HG03521 (cell line): ENCODE measurements around the gene TATDN2.
"Not testable (repeated sequence)": the region's sequence is repeated elsewhere in the genome, so short reads cannot be mapped to it uniquely, and the experiment has no call there.

Source experiments
- ATAC-seq: cut with Tn5 transposase; IDR thresholded peaks from one replicate; pipeline ENCODE4 v1.9.1; 2021; ENCODE audit warnings: mild to moderate bottlenecking, moderate library complexity; ENCODE audit not compliant: unreplicated experiment

Gene TATDN2

DNA sequence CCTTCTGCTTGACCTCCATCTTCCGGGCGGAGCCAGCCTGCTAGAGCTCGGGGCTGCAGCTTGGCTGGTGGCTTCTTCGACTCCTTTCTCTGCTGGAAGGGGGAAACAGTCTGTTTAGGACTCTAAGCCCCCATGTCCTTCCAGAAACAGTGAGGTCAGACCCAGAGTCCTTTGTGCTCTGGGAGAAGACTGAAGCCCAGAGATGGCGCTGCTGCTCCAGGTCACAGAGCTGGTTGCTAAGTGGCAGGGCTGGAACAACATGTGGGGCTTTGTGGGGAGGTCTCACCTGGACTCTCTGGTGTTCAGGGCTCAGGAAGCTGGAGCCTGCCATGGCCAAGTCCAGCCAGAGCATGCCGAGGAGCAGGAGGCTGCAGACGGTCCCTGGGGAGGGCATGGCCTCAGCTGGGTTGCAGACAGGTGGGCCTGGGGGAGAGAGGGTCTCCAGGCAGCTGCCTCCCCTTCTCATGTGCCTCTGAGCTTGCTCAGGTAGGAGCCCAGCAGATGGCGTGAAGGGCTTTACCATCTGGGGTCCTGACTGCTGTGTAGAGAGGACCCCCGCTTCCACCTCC, 41.6 kb downstream of the TATDN2 start:
- no peak for ATAC-seq

DNA sequence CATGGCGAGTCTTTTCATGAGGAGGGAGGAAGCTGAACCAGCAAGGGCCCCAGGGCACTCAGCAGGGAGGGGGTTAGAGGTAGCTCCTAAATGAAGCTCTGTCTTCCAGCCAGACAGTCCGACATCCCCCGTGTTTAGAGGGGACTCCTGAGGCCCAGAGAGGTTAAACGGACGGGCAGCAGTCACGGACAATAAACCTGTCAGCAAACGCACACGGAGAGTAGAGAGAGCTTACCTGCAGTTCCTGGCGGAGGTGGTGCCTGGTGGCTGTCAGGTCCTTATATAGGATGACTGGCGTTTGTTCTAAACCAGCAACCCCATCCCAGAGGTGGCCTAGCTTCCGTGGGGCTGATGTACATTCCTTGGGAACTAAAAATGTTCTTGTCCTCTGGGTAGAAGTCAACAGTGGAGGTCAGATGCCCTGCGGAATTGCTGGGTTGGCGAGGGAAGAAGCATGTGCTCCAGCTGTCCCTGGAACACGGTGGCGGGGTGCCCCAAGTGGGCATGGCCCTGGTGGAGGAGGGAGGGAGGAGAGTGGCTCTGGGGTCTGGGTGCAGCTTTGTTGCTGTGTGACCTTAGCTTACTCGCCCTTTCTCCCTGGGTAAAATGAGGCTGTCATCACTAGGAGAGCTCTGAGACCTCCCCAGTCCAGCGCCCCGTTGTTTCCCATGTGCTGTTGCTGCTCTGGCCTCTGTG, 42.4 kb downstream of the TATDN2 start:
- ATAC-seq = no peak

- ATAC-seq = no peak
Observed at GRCh38 chr3:10291641-10292040, 43.4 kb downstream of the TATDN2 start.

DNA sequence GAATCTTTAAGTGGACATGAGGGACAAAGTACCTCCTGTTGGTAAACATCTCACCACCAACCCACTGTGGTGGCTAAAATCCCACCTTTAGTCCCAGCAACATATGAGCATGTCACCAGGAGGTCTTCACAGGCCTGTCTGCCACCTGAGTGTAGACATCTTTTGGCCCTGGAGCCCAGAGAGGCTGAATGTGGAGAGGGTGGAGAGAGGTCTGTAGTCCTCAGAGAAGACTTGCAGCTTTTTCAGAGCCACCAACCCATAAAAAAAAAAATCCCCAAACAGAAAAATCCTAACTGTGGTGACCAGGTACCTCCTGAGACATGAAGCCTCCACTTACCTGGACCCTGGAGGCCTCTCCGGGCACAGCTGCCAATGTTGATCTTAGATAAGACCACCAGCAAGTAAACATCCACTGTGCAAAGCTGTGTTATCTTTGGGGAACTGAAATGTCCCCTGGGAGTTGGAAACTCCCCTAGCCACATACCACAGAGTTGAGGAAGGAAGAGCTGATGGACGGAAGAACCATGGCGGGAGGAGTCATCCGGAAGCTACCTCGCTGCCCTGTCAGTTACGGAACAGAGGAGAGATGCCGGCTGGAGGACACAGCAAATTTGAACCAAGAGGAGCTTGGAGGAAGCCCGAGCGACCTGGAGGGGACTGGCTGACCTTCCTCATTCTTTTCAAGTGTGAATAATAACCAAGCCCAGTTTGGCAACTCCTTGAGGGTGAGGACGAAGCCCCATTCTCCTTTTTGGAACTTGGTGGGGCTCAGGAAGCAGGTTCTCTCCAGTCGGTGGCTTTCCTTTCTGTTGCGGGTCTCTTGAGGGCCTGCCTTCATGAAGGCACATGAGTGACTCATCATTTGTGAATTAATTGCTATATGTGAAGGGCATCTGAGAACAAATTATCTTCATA, 44.5 kb downstream of the TATDN2 start, which contains the start of gene GHRL:
GHRL (minus strand) TSS at position 443 of the 915 bp plus-strand sequence. CDS start 2,767 bp downstream, outside the sequence.
- ATAC-seq = peak; percentile 64

DNA sequence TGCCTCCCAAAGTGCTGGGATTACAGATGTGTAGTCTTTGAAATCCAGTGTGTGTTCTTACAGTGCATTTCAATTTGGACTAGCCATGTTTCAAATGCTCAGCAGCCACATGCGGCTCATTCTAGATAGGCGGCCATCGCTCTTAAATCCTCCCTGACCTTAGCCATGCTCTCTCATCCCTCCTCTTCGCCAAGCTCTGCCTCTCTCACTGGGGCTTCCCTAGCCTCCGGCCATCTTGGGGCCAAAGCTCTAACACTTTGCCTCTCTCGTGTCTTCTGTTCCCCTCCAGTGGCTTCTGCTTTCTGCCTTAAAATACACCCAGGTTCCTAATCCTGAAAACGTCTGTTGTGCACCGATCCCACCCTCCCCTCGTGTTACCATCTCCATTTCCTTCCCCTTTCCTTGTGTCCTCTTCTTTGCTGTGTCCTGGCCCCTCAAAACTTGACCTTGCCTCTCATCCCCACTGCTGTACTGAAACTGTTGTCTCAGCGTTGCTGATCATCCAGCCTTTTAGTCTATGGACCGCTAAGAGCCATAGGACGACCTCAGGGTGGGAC, 45.8 kb downstream of the TATDN2 start:
- no peak for ATAC-seq

DNA sequence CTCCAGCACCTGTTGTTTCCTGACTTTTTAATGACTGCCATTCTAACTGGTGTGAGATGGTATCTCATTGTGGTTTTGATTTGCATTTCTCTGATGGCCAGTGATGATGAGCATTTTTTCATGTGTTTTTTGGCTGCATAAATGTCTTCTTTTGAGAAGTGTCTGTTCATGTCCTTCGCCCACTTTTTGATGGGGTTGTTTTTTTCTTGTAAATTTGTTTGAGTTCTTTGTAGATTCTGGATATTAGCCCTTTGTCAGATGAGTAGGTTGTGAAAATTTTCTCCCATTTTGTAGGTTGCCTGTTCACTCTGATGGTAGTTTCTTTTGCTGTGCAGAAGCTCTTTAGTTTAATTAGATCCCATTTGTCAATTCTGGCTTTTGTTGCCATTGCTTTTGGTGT, 49.8 kb downstream of the TATDN2 start:
- not testable (repeated sequence) for ATAC-seq

- ATAC-seq = no peak
Observed at GRCh38 chr3:10299175-10299574, 50.9 kb downstream of the TATDN2 start.

GRCh38 chr3:10299679-10300078, 51.4 kb downstream of the TATDN2 start:
- ATAC-seq = no peak

DNA sequence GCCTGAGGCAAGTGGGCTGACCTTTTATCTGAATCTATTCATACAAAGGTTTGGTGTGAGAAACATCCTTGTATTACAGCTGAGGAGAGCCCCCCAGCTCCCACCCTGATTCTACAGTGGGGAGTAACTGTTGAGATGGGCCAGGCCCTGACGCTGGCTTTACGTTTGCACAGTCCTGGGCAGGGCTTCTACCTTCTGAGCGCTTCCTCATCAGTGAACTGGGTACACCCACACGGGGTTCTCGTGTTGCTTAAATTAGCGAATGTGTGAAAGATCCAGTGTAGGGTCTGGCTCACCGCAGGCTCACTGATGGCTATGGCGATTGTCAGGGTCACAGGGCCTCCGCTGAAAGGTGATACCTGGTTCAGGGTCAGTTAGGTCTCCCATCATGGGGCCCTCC, 51.8 kb downstream of the TATDN2 start:
- ATAC-seq = no peak

DNA sequence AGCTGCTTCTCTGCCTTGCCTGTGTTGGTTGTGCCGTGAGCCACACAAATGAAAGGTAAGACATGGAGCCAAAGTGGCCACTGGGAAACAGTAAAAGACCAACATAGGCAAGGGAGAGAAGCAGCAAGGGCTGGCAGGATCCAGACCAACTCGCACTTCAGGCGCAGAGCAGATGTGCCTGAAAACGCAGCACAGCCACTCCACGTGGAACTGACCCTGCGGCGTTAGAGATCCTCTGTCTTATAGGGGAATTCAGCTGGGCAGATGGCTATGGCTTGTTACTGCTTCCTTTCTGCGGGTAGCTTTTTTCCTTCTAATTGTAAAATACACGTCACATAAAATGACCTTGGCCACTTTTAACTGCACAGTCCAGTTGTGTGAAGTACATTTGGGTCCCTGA, 54.8 kb downstream of the TATDN2 start:
- ATAC-seq = no peak

DNA sequence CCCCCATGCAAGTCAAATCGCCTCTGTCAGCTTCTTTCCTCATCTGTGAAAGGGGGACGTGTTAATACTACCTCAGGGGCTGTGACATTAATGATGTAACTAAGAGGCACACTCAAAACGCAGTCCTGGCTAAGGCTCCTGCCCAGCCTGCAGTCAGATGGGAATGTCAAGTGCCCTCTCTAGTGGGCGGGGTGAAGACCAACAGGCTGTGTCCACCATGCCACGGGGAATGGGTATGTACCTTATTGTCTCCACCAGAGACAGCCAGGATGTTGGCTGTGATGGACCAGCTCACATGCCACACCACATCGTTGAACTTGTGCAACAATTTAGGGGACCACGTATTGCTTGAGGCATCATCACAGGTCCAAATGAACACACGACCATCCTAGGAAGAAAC, 55.5 kb downstream of the TATDN2 start:
- no peak for ATAC-seq

- no peak for ATAC-seq
Observed at GRCh38 chr3:10304905-10305304, 56.6 kb downstream of the TATDN2 start.

DNA sequence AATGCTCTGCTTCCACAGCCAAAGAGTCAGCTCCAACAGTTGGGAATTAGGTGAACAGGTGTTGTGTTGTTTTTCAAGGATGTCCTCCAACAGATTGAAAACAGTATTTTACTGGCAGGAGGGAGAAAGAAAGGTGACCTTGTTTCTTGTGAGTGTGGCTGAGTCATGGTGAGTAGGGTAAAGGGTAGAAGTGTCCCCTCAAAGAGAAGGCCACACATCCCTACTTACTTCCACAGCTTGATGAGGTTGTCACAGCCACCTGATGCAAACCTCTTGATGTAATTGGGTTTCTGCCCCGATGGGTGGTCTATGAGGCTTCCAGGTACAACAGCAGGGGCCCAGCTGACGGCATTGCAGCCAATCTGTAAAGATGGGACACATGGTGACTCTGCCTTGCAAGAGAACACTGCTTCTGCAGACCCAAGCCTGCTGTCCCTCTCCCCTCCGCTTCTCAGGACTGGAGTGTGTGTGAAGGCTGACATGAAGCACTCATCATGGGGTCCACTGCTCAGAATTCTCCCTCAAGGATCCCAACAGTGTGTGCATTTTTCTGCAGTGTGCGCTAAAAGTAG, 57.2 kb downstream of the TATDN2 start:
- no peak for ATAC-seq

- no peak for ATAC-seq
Observed at GRCh38 chr3:10306156-10306555, 57.9 kb downstream of the TATDN2 start.

DNA sequence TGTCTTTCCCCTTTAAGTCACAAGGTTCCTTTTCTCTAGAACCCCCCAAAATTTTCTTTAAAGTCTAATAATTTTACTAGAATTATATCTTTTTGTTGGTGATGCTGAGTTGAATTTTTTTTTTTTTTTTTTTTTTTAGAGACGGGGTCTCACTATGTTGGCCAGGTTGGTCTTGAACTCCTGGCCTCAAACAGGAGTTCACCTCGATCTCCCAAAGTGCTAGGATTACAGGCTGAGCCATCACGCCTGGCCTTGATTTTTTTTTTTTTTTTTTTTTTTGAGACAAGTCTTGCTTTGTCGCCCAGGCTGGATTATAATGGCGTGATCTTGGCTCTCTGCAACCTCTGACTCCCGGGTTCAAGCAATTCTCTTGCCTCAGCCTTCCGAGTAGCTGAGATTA, 60.4 kb downstream of the TATDN2 start:
- ATAC-seq = no peak

DNA sequence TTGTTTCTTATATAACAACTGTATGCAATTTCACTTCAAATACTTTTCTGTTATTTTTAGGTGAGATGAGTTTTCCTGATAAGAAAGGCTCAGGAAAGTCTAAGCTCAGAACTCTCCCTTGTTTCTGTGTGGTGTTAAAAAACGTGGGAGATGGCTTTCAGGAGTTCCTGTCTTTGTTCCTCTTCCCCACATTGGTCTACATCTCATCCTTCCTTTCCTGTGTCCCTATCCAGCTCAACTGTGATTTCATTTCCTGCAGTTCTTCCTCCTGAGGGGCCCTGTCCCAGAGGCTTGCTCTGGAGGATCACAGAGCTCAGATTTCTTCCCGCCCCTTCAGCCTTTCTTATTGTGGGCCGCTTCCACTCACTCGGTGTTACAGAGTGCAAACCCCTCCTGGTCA, 61.5 kb downstream of the TATDN2 start:
- ATAC-seq = no peak

DNA sequence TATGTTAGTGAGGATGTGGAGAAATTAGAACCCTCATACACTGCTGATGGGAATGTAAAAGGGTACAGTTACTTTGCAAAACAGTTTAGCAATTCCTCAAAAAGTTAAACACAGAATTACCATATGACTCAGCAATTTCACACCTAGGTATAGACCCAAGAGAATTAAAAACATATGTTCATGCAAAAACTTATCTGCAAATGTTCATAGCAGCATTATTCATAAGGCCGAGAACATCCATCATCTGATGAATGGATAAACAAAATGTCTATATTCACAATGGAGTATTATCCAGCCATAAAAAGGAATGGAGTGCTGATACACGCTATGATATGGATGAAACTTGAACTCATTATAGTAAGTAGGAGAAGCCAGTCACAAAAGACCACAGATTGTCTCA, 62.3 kb downstream of the TATDN2 start:
- ATAC-seq = no peak

- no peak for ATAC-seq
Observed at GRCh38 chr3:10311710-10312109, 63.5 kb downstream of the TATDN2 start.

GRCh38 chr3:10312391-10312790, 64.1 kb downstream of the TATDN2 start:
- no peak for ATAC-seq

- no peak for ATAC-seq
Observed at GRCh38 chr3:10312861-10313260, 64.6 kb downstream of the TATDN2 start.

GRCh38 chr3:10315101-10315500, 66.8 kb downstream of the TATDN2 start:
- ATAC-seq = no peak
